ENCODE measurements around the gene PRRT1.
A peak's percentile ranks its signal among the peaks of the same experiment; 100 is the strongest.
"Not testable (repeated sequence)": the region's sequence is repeated elsewhere in the genome, so short reads cannot be mapped to it uniquely, and the experiment has no call there.

Gene PRRT1

GRCh38 chr6:32149092-32149755, 2.5 kb downstream of the PRRT1 start:
- DNase-seq = no peak

GRCh38 chr6:32148289-32149091, 3.2 kb downstream of the PRRT1 start:
- peak; percentile 30 for DNase-seq

- no peak for DNase-seq
Measured at GRCh38 chr6:32147401-32148132, 4.2 kb downstream of the PRRT1 start.

- DNase-seq = no peak
Measured at GRCh38 chr6:32146687-32147086, 5.1 kb downstream of the PRRT1 start.

- DNase-seq = no peak
Measured at GRCh38 chr6:32146287-32146686, 5.5 kb downstream of the PRRT1 start.

- not testable (repeated sequence) for DNase-seq
Measured at GRCh38 chr6:32144238-32144637, 7.5 kb downstream of the PRRT1 start.

GRCh38 chr6:32140420-32141046, 11.2 kb downstream of the PRRT1 start:
- no peak for DNase-seq

- no peak for DNase-seq
Measured at GRCh38 chr6:32139590-32139989, 12.1 kb downstream of the PRRT1 start.

- DNase-seq = no peak
Measured at GRCh38 chr6:32137454-32137853, 14.3 kb downstream of the PRRT1 start.

- no peak for DNase-seq
Measured at GRCh38 chr6:32133786-32134185, 18.0 kb downstream of the PRRT1 start.

- DNase-seq = no peak
Measured at GRCh38 chr6:32132110-32132509, 19.6 kb downstream of the PRRT1 start.

- DNase-seq = no peak
Measured at GRCh38 chr6:32131439-32131948, 20.2 kb downstream of the PRRT1 start.

- DNase-seq = no peak
Measured at GRCh38 chr6:32129297-32130088, 22.2 kb downstream of the PRRT1 start.

- no peak for DNase-seq
Measured at GRCh38 chr6:32128751-32129296, 22.9 kb downstream of the PRRT1 start.

- peak; percentile 99 for DNase-seq
Measured at GRCh38 chr6:32127717-32128592, 23.8 kb downstream of the PRRT1 start, which contains the start of gene ATF6B. ATF6B (minus strand) TSS chr6:32128246; CDS start chr6:32128207, 39 bp downstream.

- no peak for DNase-seq
Measured at GRCh38 chr6:32127409-32127716, 24.4 kb downstream of the PRRT1 start.

- no peak for DNase-seq
Measured at GRCh38 chr6:32126880-32127279, 24.9 kb downstream of the PRRT1 start.

- no peak for DNase-seq
Measured at GRCh38 chr6:32123681-32124080, 28.1 kb downstream of the PRRT1 start.

- DNase-seq = no peak
Measured at GRCh38 chr6:32120573-32121059, 31.1 kb downstream of the PRRT1 start.

- DNase-seq = peak; percentile 72
Measured at GRCh38 chr6:32118782-32119628, 32.7 kb downstream of the PRRT1 start.

Measured in activated CD4-positive, alpha-beta T cell treated with anti-CD3 and anti-CD28 coated beads, Interleukin-2, amount 50 U/mL, for 16 hours (primary cell).